CD4-positive, alpha-beta T cell treated with Interleukin-4 for 4 hours (primary cell): ENCODE measurements around the gene ATP8B4.

Source experiments
- DNase-seq: peaks from one replicate; pipeline ENCODE4 v3.0.0-alpha.2; 2020

Gene ATP8B4

GRCh38 chr15:49888323-49888693 is 230.7 kb downstream of the ATP8B4 start:
- DNase-seq = no peak

GRCh38 chr15:49887659-49888322 is 231.2 kb downstream of the ATP8B4 start:
- no peak for DNase-seq

GRCh38 chr15:49883121-49883520 is 235.9 kb downstream of the ATP8B4 start:
- DNase-seq = no peak

- DNase-seq = no peak
Observed at GRCh38 chr15:49881866-49882265, 237.2 kb downstream of the ATP8B4 start.

GRCh38 chr15:49881433-49881832 is 237.6 kb downstream of the ATP8B4 start:
- no peak for DNase-seq

GRCh38 chr15:49877873-49878521 is 241.0 kb downstream of the ATP8B4 start:
- DNase-seq = no peak

GRCh38 chr15:49877117-49877872 is 241.7 kb downstream of the ATP8B4 start:
- no peak for DNase-seq

- DNase-seq = no peak
Observed at GRCh38 chr15:49876401-49877038, 242.5 kb downstream of the ATP8B4 start.

GRCh38 chr15:49875392-49875791 is 243.6 kb downstream of the ATP8B4 start:
- no peak for DNase-seq

GRCh38 chr15:49870472-49870871 is 248.6 kb downstream of the ATP8B4 start:
- DNase-seq = no peak

GRCh38 chr15:49868348-49868747 is 250.7 kb downstream of the ATP8B4 start:
- DNase-seq = no peak

- DNase-seq = no peak
Observed at GRCh38 chr15:49865925-49866757, 252.9 kb downstream of the ATP8B4 start.

- DNase-seq = no peak
Observed at GRCh38 chr15:49864251-49864650, 254.8 kb downstream of the ATP8B4 start.

GRCh38 chr15:49863431-49864224 is 255.4 kb downstream of the ATP8B4 start:
- DNase-seq = no peak

- no peak for DNase-seq
Observed at GRCh38 chr15:49860101-49860500, 258.9 kb downstream of the ATP8B4 start.

- no peak for DNase-seq
Observed at GRCh38 chr15:49857496-49858475, 261.2 kb downstream of the ATP8B4 start.

GRCh38 chr15:49855917-49856637 is 263.0 kb downstream of the ATP8B4 start:
- no peak for DNase-seq

- no peak for DNase-seq
Observed at GRCh38 chr15:49852756-49853155, 266.3 kb downstream of the ATP8B4 start.

- DNase-seq = no peak
Observed at GRCh38 chr15:49848807-49849206, 270.2 kb downstream of the ATP8B4 start.

- DNase-seq = no peak
Observed at GRCh38 chr15:49848282-49848724, 270.7 kb downstream of the ATP8B4 start.
